Esophagus squamous epithelium (tissue), 4 donors: Measurements from ENCODE around the gene TMEM132E.

ENCODE experiments used
- CTCF ChIP-seq, 6 experiments: fragments of 450-650 bp in 4 of 6; fragments of 200-600 bp in 2 of 6; sonication (generic) in 2 of 6; IDR thresholded peaks; one replicate each; pipeline ENCODE4 v1.5.1; 2016 to 2019; ENCODE audit warnings: antibody characterized with exemption in 6 of 6, mild to moderate bottlenecking in 4 of 6, moderate library complexity in 4 of 6
- POLR2A ChIP-seq, 4 donors: fragments of 450-650 bp; IDR thresholded peaks; one replicate each; pipeline ENCODE4 v1.6.1; 2017; ENCODE audit warnings: antibody characterized with exemption in 4 of 4, mild to moderate bottlenecking in 4 of 4, moderate library complexity in 3 of 4

GRCh38 chr17:34650051-34650750, 70.8 kb downstream of the TMEM132E start:
- TF ChIP-seq CTCF (IDR thresholded peaks at IDR 0.05) (no peak), POLR2A (IDR thresholded peaks at IDR 0.05) (no peak)
